Colonic mucosa (tissue), 4 donors: ENCODE results near the gene GPR45. TPM values are rescaled to one million over a fixed set of nuclear protein-coding genes. Genes with fewer than 3 reads are reported as not detected.

ENCODE experiments used
- DNase-seq: peaks from one replicate; pipeline ENCODE4 v3.0.0-alpha.2; 2020
- H3K27ac ChIP-seq: fragments of 200-600 bp; one replicate; pipeline ENCODE4 v1.8.0; 2021
- H3K27me3 ChIP-seq: fragments of 200-600 bp; one replicate; pipeline ENCODE4 v1.8.0; 2021
- H3K36me3 ChIP-seq: fragments of 200-600 bp; one replicate; pipeline ENCODE4 v1.8.0; 2021
- H3K4me1 ChIP-seq: fragments of 200-600 bp; one replicate; pipeline ENCODE4 v1.8.0; 2021; ENCODE audit warnings: mild to moderate bottlenecking
- H3K4me3 ChIP-seq: fragments of 200-600 bp; one replicate; pipeline ENCODE4 v1.8.0; 2021
- H3K9ac ChIP-seq, 2 donors: one replicate each; pipeline ENCODE4 v1.7.0; 2013; ENCODE audit warnings: control low read depth in 2 of 2, low read depth in 2 of 2, low read length in 2 of 2
- H3K9me3 ChIP-seq: fragments of 200-600 bp; one replicate; pipeline ENCODE4 v1.8.0; 2021
- intact Hi-C: fragments of 100-400 bp; cut with DNase I; formaldehyde crosslinking; loops from one replicate; pipeline ENCODE4 v1.14.1; 2022
- total RNA-seq, 2 donors: library from RNA; stranded (reverse); fragmentation: NEBNext Ultra II Directional in 1 of 2; extraction: Animal tissue kit (Norgen Biotek cat#: 25700) in 1 of 2; gene quantifications; one replicate each; pipeline ENCODE4 v1.2.1, GENCODE V29; 2021
- TF ChIP-seq, protein P1 (sequence below): fragments of 200-600 bp; IDR thresholded peaks from one replicate; pipeline ENCODE4 v1.8.0; 2022; ENCODE audit warnings: antibody characterized with exemption, mild to moderate bottlenecking
- donor health status: healthy.
- donor health status: DM: no; HTN: no; CAD: no.
- donor health status: DM: no; HTN: no; CAD: no.

The GPR45 gene
- total RNA-seq, 2 donors from 2014 or later = not detected

DNA sequence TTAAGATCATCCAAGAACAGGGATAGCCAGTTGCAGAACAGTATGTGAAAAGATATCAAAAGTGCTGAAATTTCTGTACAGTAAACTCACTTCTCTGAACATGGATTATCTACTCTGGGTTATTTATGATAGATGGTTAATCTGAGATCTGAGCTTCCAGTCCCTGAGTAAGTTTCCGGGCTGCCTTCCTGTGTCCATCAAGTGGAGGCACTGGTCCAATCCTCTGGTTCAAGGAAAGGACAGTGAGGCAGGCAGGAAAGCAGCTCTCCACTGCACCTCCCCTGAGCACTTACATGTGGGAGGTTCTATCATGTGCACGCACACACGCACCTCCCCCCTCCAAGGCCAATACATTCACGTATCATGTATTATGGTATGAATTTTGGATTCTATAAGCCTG is 32.5 kb downstream of the GPR45 start:
- Histone ChIP-seq H3K27ac (no peak overlapping the region), H3K36me3 (peaks cover 9% of the 10 kb centered on the region), H3K27me3 (no peaks in the 10 kb centered on the region), H3K4me3 (no peak overlapping the region), H3K4me1 (no peaks in the 10 kb centered on the region), H3K9me3 (no peaks in the 10 kb centered on the region), H3K9ac (no peak overlapping the region)
- TF ChIP-seq, protein P1, sequence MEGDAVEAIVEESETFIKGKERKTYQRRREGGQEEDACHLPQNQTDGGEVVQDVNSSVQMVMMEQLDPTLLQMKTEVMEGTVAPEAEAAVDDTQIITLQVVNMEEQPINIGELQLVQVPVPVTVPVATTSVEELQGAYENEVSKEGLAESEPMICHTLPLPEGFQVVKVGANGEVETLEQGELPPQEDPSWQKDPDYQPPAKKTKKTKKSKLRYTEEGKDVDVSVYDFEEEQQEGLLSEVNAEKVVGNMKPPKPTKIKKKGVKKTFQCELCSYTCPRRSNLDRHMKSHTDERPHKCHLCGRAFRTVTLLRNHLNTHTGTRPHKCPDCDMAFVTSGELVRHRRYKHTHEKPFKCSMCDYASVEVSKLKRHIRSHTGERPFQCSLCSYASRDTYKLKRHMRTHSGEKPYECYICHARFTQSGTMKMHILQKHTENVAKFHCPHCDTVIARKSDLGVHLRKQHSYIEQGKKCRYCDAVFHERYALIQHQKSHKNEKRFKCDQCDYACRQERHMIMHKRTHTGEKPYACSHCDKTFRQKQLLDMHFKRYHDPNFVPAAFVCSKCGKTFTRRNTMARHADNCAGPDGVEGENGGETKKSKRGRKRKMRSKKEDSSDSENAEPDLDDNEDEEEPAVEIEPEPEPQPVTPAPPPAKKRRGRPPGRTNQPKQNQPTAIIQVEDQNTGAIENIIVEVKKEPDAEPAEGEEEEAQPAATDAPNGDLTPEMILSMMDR = no peak
- intact Hi-C loops = no loop called here
- no peak for DNase-seq

DNA sequence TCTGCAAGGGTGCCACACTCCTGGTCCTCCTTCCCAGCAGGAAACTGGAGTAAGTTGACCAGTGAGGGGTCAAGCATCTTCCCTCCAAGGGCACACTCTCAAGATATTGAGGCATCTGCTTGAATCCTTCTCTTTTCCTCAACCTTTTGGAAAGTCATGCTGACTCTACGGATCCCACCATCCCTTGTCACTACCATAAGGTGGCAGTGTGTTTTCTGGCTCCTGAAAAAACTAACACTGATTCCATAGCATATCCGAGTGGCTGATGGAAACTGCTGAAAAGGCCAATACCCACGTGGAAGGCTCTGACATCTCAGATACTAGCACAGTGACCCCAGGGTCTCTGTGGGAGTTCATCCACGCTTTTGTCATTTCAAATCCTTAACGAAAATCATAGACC is 37.1 kb downstream of the GPR45 start:
- no peak for DNase-seq
- TF ChIP-seq, protein P1 = no peak
- intact Hi-C loops = no loop called here
- Histone ChIP-seq H3K4me1 (no peaks in the 10 kb centered on the region), H3K36me3 (peaks cover 5% of the 10 kb centered on the region), H3K27ac (no peak overlapping the region), H3K9me3 (no peaks in the 10 kb centered on the region), H3K9ac (no peak overlapping the region), H3K27me3 (no peaks in the 10 kb centered on the region), H3K4me3 (no peak overlapping the region)

DNA sequence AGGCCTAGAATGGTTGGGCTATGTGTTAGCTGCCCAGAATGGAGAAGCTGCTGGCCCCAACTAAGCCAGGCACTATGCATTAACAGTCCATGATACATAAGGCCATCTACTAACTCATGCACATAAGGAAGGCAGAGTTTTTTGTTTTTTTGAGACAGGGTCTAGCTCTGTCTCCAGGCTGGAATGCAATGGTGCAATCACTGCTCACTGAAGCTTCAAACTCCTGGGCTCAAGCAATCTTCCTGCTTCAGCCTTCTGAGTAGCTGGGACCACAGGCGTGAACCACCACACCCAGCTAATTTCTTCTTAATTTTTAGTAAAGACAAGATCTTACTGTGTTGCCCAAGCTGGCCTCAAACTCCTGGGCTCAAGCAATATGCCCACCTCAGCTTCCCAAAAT is 37.6 kb downstream of the GPR45 start:
- H3K4me3 ChIP-seq = no peak overlapping the region
- H3K27ac ChIP-seq = no peak overlapping the region
- intact Hi-C loops = no loop called here
- DNase-seq = no peak
- H3K36me3 ChIP-seq = peaks cover 8% of the 10 kb centered on the region
- H3K9me3 ChIP-seq = no peaks in the 10 kb centered on the region
- no peaks in the 10 kb centered on the region for H3K4me1 ChIP-seq
- H3K9ac ChIP-seq = no peak overlapping the region
- TF ChIP-seq, protein P1 = no peak
- no peaks in the 10 kb centered on the region for H3K27me3 ChIP-seq

DNA sequence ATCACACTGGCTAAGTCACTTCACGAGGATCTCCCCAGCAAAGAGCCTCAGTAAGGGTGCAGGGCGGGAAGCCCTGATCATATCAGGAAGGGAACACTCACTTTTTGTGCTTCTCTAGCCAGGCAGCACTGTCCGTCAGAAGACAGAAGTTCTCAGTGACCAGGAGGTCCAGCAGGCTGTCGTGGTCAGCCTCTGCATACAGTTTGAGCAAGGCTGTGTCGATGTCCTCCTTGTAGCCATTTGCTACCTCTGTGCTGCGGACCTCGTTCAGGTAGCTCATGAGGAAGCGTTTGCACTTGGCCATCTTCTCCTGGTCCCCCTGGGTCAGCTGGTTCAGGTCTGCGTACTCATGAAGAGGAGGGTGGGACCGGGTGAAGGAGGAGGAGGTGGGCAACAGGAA is 38.7 kb downstream of the GPR45 start:
- DNase-seq = no peak
- no peaks in the 10 kb centered on the region for H3K4me1 ChIP-seq
- peaks cover 5% of the 10 kb centered on the region for H3K36me3 ChIP-seq
- no peak overlapping the region for H3K4me3 ChIP-seq
- no peak overlapping the region for H3K27ac ChIP-seq
- H3K9ac ChIP-seq = no peak overlapping the region
- no peaks in the 10 kb centered on the region for H3K27me3 ChIP-seq
- intact Hi-C loops = no loop called here
- TF ChIP-seq, protein P1 = no peak
- no peaks in the 10 kb centered on the region for H3K9me3 ChIP-seq

DNA sequence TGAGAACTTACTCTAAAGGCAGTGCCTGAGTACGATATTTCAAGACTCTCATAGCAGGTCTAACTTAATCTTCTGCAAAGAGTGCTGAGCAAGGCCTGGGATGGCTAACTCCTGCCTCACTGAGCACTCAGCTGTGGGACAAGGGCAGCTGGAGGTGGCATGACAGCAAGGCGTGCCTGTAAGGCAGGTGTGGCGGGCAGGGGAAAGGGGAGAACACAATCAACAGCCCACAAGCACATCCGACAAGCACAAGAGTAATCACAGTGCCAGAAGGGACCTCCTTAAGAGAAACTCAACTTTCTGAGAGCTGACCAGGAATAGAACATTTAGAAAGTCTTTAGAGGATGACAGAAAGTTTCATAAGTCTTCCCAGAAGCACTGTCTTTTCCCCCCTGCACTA is 42.0 kb downstream of the GPR45 start:
- no peak for DNase-seq
- TF ChIP-seq, protein P1 = no peak
- no peak overlapping the region for H3K9ac ChIP-seq
- intact Hi-C loops = no loop called here
- H3K9me3 ChIP-seq = no peaks in the 10 kb centered on the region
- no peaks in the 10 kb centered on the region for H3K4me1 ChIP-seq
- H3K27ac ChIP-seq = no peak overlapping the region
- no peaks in the 10 kb centered on the region for H3K27me3 ChIP-seq
- no peak overlapping the region for H3K4me3 ChIP-seq
- H3K36me3 ChIP-seq = peaks cover 7% of the 10 kb centered on the region

DNA sequence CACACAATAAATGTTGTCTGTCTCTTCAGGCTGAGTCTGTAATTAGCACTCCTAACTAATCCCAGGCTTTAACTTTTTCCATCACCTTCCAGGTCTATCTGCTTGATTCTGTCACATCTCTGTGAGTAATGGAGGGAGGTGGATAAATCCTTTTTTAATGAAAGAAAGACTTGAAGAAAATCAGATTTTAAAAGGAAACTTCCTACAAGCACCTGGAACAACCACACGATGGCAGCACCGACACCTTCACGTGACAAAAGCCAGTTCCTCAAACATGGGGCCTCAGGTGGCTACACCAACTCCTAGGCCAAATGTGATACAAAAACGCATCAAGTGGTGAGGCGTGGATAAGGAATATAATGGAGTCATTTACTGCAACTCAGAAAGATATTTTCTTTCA is 46.1 kb downstream of the GPR45 start:
- TF ChIP-seq, protein P1 = peak; percentile 29
- intact Hi-C loops = loop anchor here (5.0 kb wide), 1 partner anchor 235 kb away; no protein-coding TSS in a partner anchor
- Histone ChIP-seq H3K9me3 (no peaks in the 10 kb centered on the region), H3K27ac (no peak overlapping the region), H3K9ac (no peak overlapping the region), H3K4me1 (no peaks in the 10 kb centered on the region), H3K36me3 (peaks cover 7% of the 10 kb centered on the region), H3K27me3 (no peaks in the 10 kb centered on the region), H3K4me3 (no peak overlapping the region)
- peak; percentile 46 for DNase-seq
